Gastrocnemius medialis (tissue), 4 donors: Measurements from ENCODE around the gene GRIK2. TPM values are rescaled to one million over a fixed set of nuclear protein-coding genes. Genes with fewer than 3 reads are reported as not detected.

Experiments
- ATAC-seq, 2 donors: fragments of 150-250 bp; one replicate each; pipeline ENCODE4 v1.9.1; 2016
- DNase-seq, 2 donors: peaks; one replicate each; pipeline ENCODE4 v3.0.0-alpha.2; 2019
- H3K27ac ChIP-seq, 4 donors: fragments of 200-600 bp; sonication (generic); 1 replicate in 1 of 4; 2 replicates in 3 of 4; pipeline ENCODE4 v1.5.1; 2016 to 2018; ENCODE audit warnings: mild to moderate bottlenecking in 2 of 4, moderate library complexity in 1 of 4
- H3K27me3 ChIP-seq, 3 donors: fragments of 200-600 bp; sonication (generic) in 2 of 3; 1 replicate in 1 of 3; 2 replicates in 2 of 3; pipeline versions ENCODE4 v1.5.1 to v1.6.0; 2016 to 2019; ENCODE audit warnings: mild to moderate bottlenecking in 1 of 3, moderate library complexity in 1 of 3
- H3K36me3 ChIP-seq, 2 donors: fragments of 200-600 bp; sonication (generic) in 1 of 2; one replicate each; pipeline ENCODE4 v1.5.1; 2017 to 2018
- H3K4me1 ChIP-seq, 2 donors: fragments of 200-600 bp; sonication (generic) in 1 of 2; one replicate each; pipeline ENCODE4 v1.5.1; 2016 to 2017; ENCODE audit warnings: mild to moderate bottlenecking in 2 of 2
- H3K4me3 ChIP-seq, 4 donors: fragments of 200-600 bp; sonication (generic) in 3 of 4; 1 replicate in 1 of 4; 2 replicates in 3 of 4; pipeline ENCODE4 v1.5.1; 2016 to 2019; ENCODE audit warnings: mild to moderate bottlenecking in 2 of 4
- H3K9me3 ChIP-seq, 3 donors: fragments of 200-600 bp; sonication (generic) in 2 of 3; 1 replicate in 1 of 3; 2 replicates in 2 of 3; pipeline ENCODE4 v1.5.1; 2016 to 2019
- CTCF ChIP-seq, 5 experiments: fragments of 450-650 bp in 3 of 5; fragments of 200-600 bp in 2 of 5; sonication (generic) in 2 of 5; IDR thresholded peaks in 4 of 5; conservative IDR thresholded peaks in 1 of 5; 1 replicate in 4 of 5; 2 replicates in 1 of 5; pipeline ENCODE4 v1.5.1; 2016 to 2019; ENCODE audit warnings: antibody characterized with exemption in 5 of 5, mild to moderate bottlenecking in 3 of 5, moderate library complexity in 3 of 5
- POLR2A ChIP-seq, 2 donors: fragments of 450-650 bp; IDR thresholded peaks; one replicate each; pipeline ENCODE4 v1.6.1; 2017; ENCODE audit warnings: antibody characterized with exemption in 2 of 2, mild to moderate bottlenecking in 2 of 2, moderate library complexity in 2 of 2
- in situ Hi-C, 4 donors: fragments of 200-750 bp; cut with MboI; loops; one replicate each; pipeline versions ENCODE4 v1.15.0 to v1.8.0; 2017; ENCODE audit warnings: low sequenced_read_pairs in 4 of 4
- intact Hi-C: fragments of 100-400 bp; cut with DNase I; formaldehyde crosslinking; loops from one replicate; pipeline ENCODE4 v1.15.1; 2023; ENCODE audit warnings: low total_unique reads
- total RNA-seq, 4 donors: library from RNA; depleted of rRNA; stranded (reverse); fragments of >200 nt; gene quantifications; one replicate each; pipeline versions ENCODE4 v1.1.0 to v1.2.3, GENCODE V29; 2016

GRIK2 gene
- total RNA-seq, 4 donors from 2014 or later: 0.39 to 5.1 (median 0.79) TPM

DNA sequence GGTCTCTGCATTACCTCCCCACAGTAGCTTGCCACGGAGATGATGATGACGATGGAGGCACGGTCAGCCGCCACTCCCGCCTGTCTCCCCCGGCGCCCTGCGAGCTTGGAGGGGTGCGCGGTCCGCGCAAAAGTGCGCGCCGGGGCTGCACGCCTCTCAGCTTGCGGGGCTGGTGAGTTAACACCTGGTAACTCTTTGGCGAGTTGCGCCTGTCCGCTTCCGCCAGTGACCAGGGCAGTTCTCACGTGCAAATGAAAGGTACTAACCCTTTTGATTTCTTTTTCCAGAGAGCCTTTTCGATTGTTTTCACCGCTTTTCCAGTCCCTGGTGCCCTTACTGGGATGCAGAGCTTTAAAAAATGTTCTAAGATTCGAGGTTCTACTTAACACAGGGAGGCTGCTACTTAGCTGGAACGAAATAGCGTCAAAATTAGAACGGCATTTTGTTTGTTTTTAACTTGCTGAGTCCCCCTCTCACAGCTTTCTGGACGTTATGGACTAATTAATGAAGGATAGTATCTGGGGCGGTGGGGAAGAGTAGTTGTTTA, 6.2 kb downstream of the GRIK2 start:
- Histone ChIP-seq H3K4me1 (no peaks in the 10 kb centered on the region), H3K4me3 (no peak overlapping the region), H3K36me3 (no peaks in the 10 kb centered on the region), H3K9me3 (no peaks in the 10 kb centered on the region), H3K27me3 (peaks cover 51 to 63% (median 55%) of the 10 kb centered on the region in 3 donors), H3K27ac (no peak overlapping the region)
- in situ Hi-C loops (no loop called here), intact Hi-C loops (no loop called here)
- DNase-seq: no peak
- no peak for ATAC-seq
- TF ChIP-seq CTCF (IDR thresholded peaks at IDR 0.05 in 4 of 5, conservative IDR thresholded peaks at IDR 0.05 in 1 of 5) (no peak), POLR2A (IDR thresholded peaks at IDR 0.05) (no peak)

GRCh38 chr6:101400326-101401135, 7.0 kb downstream of the GRIK2 start:
- no peak for TF ChIP-seq CTCF (IDR thresholded peaks at IDR 0.05 in 4 of 5, conservative IDR thresholded peaks at IDR 0.05 in 1 of 5)
- TF ChIP-seq POLR2A (IDR thresholded peaks at IDR 0.05): no peak

GRCh38 chr6:101401171-101401570, 7.7 kb downstream of the GRIK2 start:
- no peaks in the 10 kb centered on the region for H3K4me1 ChIP-seq
- intact Hi-C loops: no loop called here
- peaks cover 51 to 57% (median 53%) of the 10 kb centered on the region in 3 donors for H3K27me3 ChIP-seq
- H3K36me3 ChIP-seq: no peaks in the 10 kb centered on the region
- no peak for ATAC-seq
- no peak for TF ChIP-seq POLR2A (IDR thresholded peaks at IDR 0.05)
- no peak for TF ChIP-seq CTCF (IDR thresholded peaks at IDR 0.05 in 4 of 5, conservative IDR thresholded peaks at IDR 0.05 in 1 of 5)
- no peak overlapping the region for H3K4me3 ChIP-seq
- no peaks in the 10 kb centered on the region for H3K9me3 ChIP-seq
- in situ Hi-C loops: no loop called here
- no peak for DNase-seq
- H3K27ac ChIP-seq: no peak overlapping the region

More at GRCh38 chr6:101400326-101401135, 7.0 kb downstream of the GRIK2 start:
- ATAC-seq (no peak), DNase-seq (no peak)
- peaks cover 51 to 57% (median 53%) of the 10 kb centered on the region in 3 donors for H3K27me3 ChIP-seq
- H3K27ac ChIP-seq: no peak overlapping the region
- in situ Hi-C loops: no loop called here
- no peaks in the 10 kb centered on the region for H3K9me3 ChIP-seq
- no peaks in the 10 kb centered on the region for H3K4me1 ChIP-seq
- no peaks in the 10 kb centered on the region for H3K36me3 ChIP-seq
- intact Hi-C loops: no loop called here
- H3K4me3 ChIP-seq: no peak overlapping the region

DNA sequence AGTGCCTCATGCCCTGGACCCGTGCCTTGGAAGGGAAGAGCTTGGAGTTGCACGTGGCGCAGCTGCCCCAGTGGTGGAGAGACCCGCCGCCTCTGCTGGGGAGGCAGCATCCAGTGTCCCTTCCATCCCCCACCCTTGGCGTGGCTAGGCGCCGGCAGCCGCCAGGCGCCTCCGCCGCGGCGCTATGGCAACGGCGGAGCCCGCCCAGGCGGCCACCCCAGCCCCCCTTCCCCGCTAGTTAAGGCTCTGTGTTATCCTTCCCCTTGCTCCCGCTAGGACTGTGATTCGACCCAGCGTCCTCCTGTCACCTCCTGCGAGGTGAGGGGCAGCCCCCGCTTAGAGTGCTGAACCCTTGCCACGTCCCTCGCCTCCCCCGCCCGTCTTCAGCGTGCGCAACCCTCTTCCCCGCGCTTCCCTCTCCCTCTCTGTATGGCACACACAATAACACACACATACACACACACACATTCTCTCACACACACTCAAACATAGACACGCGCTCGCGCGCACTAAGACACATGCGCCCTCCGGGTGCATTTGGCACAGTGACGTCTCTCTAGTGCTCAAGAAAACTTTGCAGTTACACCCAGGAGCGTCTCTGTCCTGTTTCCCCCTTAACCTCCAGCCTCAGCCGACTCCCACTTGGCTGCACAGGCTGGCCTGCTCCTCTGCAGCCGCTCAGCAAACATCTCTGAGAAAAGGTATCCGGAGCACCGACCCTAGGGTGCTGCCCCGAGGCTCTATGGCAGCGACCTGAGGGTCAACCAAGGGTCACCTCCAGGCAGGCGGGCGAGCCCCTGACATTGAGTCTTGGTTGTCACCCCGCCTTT, 8.5 kb downstream of the GRIK2 start:
- H3K4me3 ChIP-seq: peak overlapping the region in 1 of 4 donors; percentile 11
- peaks cover 51 to 57% (median 53%) of the 10 kb centered on the region in 3 donors for H3K27me3 ChIP-seq
- no peaks in the 10 kb centered on the region for H3K4me1 ChIP-seq
- no peaks in the 10 kb centered on the region for H3K36me3 ChIP-seq
- intact Hi-C loops: no loop called here
- no peak overlapping the region for H3K27ac ChIP-seq
- DNase-seq (no peak), ATAC-seq (no peak)
- no peak for TF ChIP-seq POLR2A (IDR thresholded peaks at IDR 0.05)
- TF ChIP-seq CTCF (IDR thresholded peaks at IDR 0.05 in 4 of 5, conservative IDR thresholded peaks at IDR 0.05 in 1 of 5): no peak
- in situ Hi-C loops: no loop called here
- H3K9me3 ChIP-seq: no peaks in the 10 kb centered on the region
